HG03571 (cell line): Measurements from ENCODE around the gene CRYAB.
"Not testable (repeated sequence)": the region's sequence is repeated elsewhere in the genome, so short reads cannot be mapped to it uniquely, and the experiment has no call there.

Source experiments
- ATAC-seq: cut with Tn5 transposase; IDR thresholded peaks from one replicate; pipeline ENCODE4 v1.9.1; 2021; ENCODE audit not compliant: unreplicated experiment

The CRYAB gene

GRCh38 chr11:111910676-111911562, 651 bp downstream of the CRYAB start:
- ATAC-seq = no peak

DNA sequence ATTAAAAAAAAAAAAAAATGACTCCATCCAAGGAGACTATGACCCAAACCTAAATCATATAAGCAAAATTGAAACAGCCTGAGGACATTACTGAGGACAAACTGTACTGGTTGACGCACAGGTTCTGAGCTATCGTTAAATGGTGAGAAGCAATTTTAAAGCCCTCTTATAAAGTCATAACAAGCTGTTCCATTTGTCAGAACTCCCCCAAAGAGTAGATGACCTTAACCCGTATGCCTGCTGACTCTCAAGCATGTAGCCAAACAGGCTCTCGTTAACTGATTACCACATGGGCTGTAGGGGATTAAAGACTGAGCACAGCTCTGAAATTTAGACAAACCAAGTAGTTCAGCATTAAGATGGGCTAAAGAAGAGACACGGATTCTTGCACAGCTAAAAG, 2.2 kb downstream of the CRYAB start:
- ATAC-seq = no peak

GRCh38 chr11:111908639-111909305, 2.8 kb downstream of the CRYAB start:
- ATAC-seq = no peak

DNA sequence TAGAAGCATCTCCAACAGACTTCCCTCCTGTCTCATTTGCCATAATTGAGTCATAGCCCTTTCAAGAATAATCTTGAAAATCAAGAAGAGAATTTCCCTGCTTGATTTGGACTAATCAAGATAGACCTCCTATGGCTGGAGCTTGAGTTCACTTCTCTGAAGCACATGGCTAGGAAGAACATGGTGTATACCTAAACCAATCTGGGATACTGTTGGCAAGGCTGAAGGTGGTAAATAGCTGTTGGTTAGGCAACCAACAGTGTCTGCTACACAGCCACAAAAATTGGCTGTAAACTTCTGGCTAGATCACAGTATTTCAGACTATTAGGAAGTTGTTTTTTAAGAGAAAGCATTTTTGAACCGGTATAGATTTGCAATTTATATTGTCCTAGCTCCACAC, 4.9 kb downstream of the CRYAB start:
- ATAC-seq = no peak

DNA sequence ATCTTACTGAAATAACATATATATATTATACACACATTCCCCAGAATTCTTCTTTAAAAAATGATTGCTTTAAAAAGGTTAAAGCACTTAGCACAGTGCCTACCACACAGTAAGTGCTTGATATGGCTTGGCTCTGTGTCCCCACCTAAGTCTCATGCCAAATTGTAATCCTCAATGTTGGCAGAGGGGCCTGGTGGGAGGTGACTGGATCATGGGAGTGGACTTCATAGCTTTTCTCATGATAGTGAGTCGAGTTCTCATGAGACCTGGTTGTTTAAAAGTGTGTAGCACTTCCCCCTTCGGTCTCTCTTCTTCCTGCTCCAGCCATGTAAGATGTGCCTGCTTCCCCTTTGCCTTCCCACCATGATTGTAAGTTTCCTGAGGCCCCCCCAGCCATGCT, 6.2 kb downstream of the CRYAB start:
- ATAC-seq = no peak

DNA sequence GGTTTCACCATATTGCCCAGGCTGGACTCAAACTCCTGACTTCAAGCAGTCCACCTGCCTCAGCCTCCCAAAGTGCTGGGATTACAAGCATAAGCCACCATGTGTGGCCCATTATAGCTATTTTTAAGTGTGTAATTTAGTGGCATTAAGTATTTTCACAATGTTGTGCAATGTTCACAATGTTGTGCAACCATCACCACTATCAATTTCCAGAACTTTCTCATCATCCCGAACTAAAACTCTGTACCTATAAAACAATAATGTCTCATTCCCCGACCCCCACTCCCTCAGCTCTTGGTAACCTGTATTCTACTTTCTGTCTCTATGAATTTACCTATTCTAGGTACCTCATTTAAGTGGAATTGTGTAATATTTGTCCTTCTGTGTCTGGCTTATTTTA, 24.7 kb downstream of the CRYAB start:
- ATAC-seq = no peak

DNA sequence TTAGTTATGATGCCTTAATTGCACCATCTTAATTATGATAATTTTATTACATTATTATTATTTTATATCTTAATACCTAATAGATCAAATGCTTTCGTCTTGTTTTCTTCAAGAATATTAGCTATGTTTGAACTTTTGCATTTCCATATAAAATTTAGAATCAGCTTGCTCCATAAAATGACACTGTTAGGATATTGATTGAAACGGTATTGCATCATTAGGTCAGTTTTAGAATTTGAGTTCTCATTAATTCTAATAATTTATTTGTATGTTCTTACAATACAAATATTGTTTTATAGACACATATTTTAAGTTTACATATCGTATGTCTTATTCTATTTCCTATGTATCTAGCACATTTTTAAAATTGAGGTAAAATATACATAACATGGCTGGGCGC, 25.5 kb downstream of the CRYAB start:
- no peak for ATAC-seq

- not testable (repeated sequence) for ATAC-seq
Measured at GRCh38 chr11:111885053-111885452, 26.5 kb downstream of the CRYAB start.

DNA sequence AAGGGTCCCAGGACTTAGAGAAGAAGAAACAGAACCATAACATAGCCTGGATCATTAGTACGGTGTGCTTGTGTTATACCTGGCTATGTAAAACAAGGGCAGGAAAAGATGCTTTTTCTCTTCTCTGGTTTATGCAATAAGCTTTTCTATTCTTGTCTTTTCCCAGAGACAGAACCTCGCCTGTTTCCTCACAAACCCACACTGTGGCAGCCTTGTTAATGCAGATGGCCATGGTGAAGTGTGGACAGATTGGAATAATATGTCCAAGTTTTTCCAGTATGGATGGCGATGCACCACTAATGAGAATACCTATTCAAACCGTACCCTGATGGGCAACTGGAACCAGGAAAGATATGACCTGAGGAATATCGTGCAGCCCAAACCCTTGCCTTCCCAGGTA, 29.4 kb downstream of the CRYAB start:
- no peak for ATAC-seq

- no peak for ATAC-seq
Measured at GRCh38 chr11:111879637-111879960, 32.0 kb downstream of the CRYAB start.

DNA sequence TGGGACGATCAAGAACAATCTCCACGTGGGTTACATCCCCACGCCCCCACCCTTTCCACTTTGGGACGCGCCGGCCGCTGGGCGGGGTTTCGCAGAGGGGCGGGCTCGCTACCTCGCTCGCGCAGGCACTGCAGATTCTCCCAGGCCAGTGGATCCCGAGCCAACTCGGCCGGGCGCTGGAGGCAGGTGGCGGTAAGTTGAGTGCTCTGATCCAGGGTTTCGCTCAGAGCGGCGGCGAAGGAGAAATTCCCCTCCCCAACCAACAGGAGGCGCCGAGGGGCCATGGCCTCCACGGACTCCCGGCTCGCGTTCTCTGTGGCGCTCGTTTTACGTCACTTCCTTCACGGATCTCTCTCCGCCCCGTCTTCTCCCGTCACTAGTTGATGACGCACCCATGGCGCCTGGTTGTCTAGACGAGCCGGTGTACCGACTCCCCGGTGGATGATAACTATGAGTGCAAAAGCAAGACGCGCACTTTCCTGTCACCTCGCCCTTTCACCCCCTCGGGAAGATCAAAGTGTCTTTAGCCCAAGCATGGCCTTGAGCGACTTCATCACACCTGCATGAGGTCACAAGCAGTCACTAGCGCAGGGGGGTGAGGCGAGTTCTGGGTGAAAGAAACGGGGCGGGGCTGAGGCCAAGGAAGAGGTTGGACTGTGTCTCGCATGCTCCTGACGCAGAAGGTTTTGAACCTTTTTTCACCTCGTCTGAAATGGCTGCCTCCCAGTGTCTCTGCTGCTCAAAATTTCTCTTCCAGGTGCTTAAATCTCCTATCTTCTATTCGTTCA, 32.5 kb downstream of the CRYAB start, which contains the start of the genes CFAP68 and FDXACB1:
Gene CFAP68 (plus strand): TSS at position 693 of the 788 bp plus-strand sequence. CDS start 20 bp downstream, at position 713.
Gene FDXACB1 (minus strand): TSS at position 317 of the 788 bp plus-strand sequence. CDS start 33 bp downstream, at position 284.
- peak; percentile 93 for ATAC-seq

GRCh38 chr11:111878385-111878848, 33.2 kb downstream of the CRYAB start:
- no peak for ATAC-seq

GRCh38 chr11:111871693-111872161, 39.8 kb downstream of the CRYAB start:
- no peak for ATAC-seq

DNA sequence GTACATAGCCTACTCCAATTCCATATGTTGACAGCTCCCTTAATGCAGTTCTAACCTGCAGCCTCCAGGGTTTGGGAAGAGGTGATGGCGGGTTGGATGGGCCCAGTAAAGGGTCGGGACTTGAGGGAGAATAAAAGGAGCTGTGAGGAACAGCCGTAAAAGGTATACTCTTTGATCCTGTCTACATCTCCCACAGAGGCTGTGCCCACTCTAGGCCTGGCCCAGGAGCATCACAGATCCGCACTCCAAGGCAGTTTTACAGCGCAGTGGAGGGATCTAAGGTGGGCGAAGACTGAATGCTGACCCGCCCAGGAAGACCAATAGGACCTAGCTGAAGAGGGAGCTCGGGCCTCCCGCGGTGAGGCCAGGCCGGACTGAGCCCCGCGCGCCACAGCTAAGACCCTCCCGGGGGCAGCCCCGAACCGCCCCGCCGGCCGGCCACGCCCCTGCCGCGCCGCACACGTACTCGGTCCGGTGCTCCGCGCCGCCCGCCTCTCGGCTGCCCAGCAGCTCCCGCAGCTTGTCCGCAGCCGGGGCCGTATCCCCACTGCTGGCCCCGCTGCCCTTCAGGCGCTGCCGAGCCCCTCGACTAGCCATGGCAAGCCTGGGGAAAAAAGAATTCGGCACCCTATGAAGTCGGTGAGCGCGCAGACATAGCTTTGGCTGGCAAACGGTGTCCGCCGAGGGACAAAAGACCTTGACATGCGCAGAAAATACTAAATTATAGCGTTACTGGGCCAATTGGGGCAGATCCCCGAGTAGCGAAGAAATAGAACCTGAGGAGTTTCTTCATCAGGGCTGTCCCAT, 40.5 kb downstream of the CRYAB start, which contains the start of gene ALG9:
Gene ALG9 (minus strand): TSS at position 696 of the 807 bp plus-strand sequence. CDS start 99 bp downstream, at position 597.
- ATAC-seq = peak; percentile 84

GRCh38 chr11:111870522-111870885, 41.1 kb downstream of the CRYAB start:
- peak; percentile 6 for ATAC-seq

DNA sequence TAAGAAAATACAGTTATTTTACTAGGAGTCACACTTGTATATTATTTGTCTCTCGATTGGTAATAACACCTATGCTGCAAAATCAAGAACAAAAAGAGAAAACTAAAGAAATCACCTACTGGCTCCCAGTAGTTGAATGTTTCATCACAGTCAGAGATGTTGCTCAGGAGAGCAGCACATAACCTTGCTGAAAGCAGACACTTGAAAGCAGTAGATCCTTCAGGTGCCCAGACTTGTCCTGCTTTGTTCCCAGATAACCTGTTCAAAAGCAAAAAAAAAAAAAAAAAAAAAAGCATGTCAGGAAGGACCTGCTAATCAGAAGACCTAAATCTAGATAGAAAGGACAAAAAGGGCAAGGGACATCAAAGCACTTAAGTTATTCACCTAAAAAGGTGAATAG, 41.5 kb downstream of the CRYAB start:
- no peak for ATAC-seq

GRCh38 chr11:111860257-111860656, 51.3 kb downstream of the CRYAB start:
- no peak for ATAC-seq
